Endodermal cell (in vitro differentiated cells): ENCODE measurements around the gene NAPB. TPM values are rescaled to one million over a fixed set of nuclear protein-coding genes. Genes with fewer than 3 reads are reported as not detected.

Experiments
- DNase-seq: peaks from one replicate; pipeline ENCODE4 v3.0.0-alpha.2; 2017
- H3K27ac ChIP-seq: 2 replicates; pipeline ENCODE4 v1.5.1; 2013; ENCODE audit warnings: mild to moderate bottlenecking, low read depth, low read length, moderate library complexity
- H3K27me3 ChIP-seq: 2 replicates; pipeline ENCODE4 v1.6.1; 2013; ENCODE audit warnings: mild to moderate bottlenecking, low read length, moderate library complexity; ENCODE audit not compliant: insufficient read depth, control insufficient read depth, poor library complexity, severe bottlenecking
- H3K36me3 ChIP-seq: 2 replicates; pipeline ENCODE4 v1.7.0; 2013; ENCODE audit warnings: mild to moderate bottlenecking, low read length, moderate library complexity; ENCODE audit not compliant: control insufficient read depth, insufficient read depth
- H3K4me1 ChIP-seq: one replicate; pipeline ENCODE4 v1.7.0; 2013; ENCODE audit warnings: low read length; ENCODE audit not compliant: control insufficient read depth, insufficient read depth
- H3K4me3 ChIP-seq: 2 replicates; pipeline ENCODE4 v1.5.1; 2013; ENCODE audit warnings: mild to moderate bottlenecking, low read length, moderate library complexity
- H3K9ac ChIP-seq: 2 replicates; pipeline ENCODE4 v1.6.1; 2013; ENCODE audit warnings: mild to moderate bottlenecking, low read length, moderate library complexity; ENCODE audit not compliant: poor library complexity, severe bottlenecking; ENCODE audit errors: extremely low read depth
- H3K9me3 ChIP-seq: 2 replicates; pipeline ENCODE4 v1.6.1; 2013; ENCODE audit warnings: mild to moderate bottlenecking, low read length, moderate library complexity; ENCODE audit not compliant: control insufficient read depth
- H3K27ac Mint-ChIP-seq: 2 replicates; pipeline ENCODE4 v1.8.0; 2020; ENCODE audit warnings: mixed read lengths
- H3K27me3 Mint-ChIP-seq: 2 replicates; pipeline ENCODE4 v1.8.0; 2021; ENCODE audit warnings: mild to moderate bottlenecking, mixed read lengths; ENCODE audit not compliant: insufficient read depth
- H3K36me3 Mint-ChIP-seq: 2 replicates; pipeline ENCODE4 v1.8.0; 2020; ENCODE audit warnings: low read depth, mixed read lengths
- H3K4me1 Mint-ChIP-seq: 2 replicates; pipeline ENCODE4 v1.8.0; 2020; ENCODE audit warnings: mixed read lengths
- H3K4me3 Mint-ChIP-seq: 2 replicates; pipeline ENCODE4 v1.8.0; 2020; ENCODE audit warnings: mild to moderate bottlenecking, moderate library complexity, mixed read lengths
- H3K9me3 Mint-ChIP-seq: 2 replicates; pipeline ENCODE4 v1.8.0; 2020; ENCODE audit warnings: mild to moderate bottlenecking, mixed read lengths
- WGBS, 2 experiments: methylation state at CpG; one replicate each; pipeline versions ENCODE4 v1.1.5 to v1.1.7; 2013; ENCODE audit warnings: missing lambda C conversion rate in 2 of 2, mixed read lengths in 1 of 2; ENCODE audit not compliant: insufficient coverage in 1 of 2, insufficient read length in 1 of 2; 5-methylcytosine and 5-hydroxymethylcytosine counted together
- total RNA-seq, 2 donors: library from RNA; stranded (reverse); fragmentation: NEBNext Ultra II Directional in 1 of 2; extraction: Animal tissue kit (Norgen Biotek cat#: 25700) in 1 of 2; gene quantifications; 2 replicates in 1 of 2; 3 replicates in 1 of 2; pipeline ENCODE4 v1.2.1, GENCODE V29; 2021
- TF ChIP-seq, protein P1 (sequence below): fragments of 200-600 bp; sonication (generic); conservative IDR thresholded peaks from 2 replicates; pipeline ENCODE4 v1.5.0; 2021; ENCODE audit warnings: antibody characterized with exemption, mild to moderate bottlenecking

Gene NAPB
- total RNA-seq, 2 donors from 2014 or later: 15.7 to 16.5 TPM

DNA sequence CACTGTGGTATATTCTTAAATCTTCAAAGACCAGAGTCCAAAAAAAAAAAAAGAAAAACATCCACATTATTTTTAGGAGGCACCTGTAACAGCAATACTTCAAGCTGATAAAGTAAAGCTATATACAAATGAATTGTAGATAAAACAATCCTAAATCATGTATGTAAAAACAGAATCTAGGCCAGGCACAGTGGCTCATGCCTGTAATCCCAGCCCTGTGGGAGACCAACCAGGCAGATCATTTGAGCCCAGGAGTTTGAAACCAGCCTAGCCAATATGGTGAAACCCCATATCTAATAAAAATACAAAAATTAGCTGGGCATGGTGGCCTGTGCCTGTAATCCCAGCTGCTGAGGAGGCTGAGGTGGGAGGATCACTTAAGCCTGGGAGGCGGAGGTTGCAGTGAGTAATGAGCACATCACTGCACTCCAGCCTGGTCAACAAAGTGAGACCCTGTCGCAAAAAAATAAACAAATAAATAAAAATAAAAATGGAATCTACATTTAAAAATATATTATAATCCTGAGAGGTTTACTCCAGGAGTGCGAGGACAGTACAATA lies 7.3 kb downstream of the NAPB start:
- H3K9me3 Mint-ChIP-seq: no peaks in the 10 kb centered on the region
- Histone ChIP-seq H3K4me1 (no peaks in the 10 kb centered on the region), H3K9me3 (no peaks in the 10 kb centered on the region), H3K4me3 (no peak overlapping the region), H3K36me3 (no peaks in the 10 kb centered on the region), H3K9ac (no peak overlapping the region), H3K27me3 (no peaks in the 10 kb centered on the region), H3K27ac (no peak overlapping the region)
- DNase-seq: no peak
- H3K27ac Mint-ChIP-seq: no peak overlapping the region
- peaks cover 26% of the 10 kb centered on the region for H3K4me1 Mint-ChIP-seq
- 100% methylated on average over 1 of the region's 3 CpGs; no CpG with 5 or more reads in 1 of the 2 experiments for WGBS, 2 experiments
- H3K27me3 Mint-ChIP-seq: no peaks in the 10 kb centered on the region
- TF ChIP-seq, protein P1, sequence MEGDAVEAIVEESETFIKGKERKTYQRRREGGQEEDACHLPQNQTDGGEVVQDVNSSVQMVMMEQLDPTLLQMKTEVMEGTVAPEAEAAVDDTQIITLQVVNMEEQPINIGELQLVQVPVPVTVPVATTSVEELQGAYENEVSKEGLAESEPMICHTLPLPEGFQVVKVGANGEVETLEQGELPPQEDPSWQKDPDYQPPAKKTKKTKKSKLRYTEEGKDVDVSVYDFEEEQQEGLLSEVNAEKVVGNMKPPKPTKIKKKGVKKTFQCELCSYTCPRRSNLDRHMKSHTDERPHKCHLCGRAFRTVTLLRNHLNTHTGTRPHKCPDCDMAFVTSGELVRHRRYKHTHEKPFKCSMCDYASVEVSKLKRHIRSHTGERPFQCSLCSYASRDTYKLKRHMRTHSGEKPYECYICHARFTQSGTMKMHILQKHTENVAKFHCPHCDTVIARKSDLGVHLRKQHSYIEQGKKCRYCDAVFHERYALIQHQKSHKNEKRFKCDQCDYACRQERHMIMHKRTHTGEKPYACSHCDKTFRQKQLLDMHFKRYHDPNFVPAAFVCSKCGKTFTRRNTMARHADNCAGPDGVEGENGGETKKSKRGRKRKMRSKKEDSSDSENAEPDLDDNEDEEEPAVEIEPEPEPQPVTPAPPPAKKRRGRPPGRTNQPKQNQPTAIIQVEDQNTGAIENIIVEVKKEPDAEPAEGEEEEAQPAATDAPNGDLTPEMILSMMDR: no peak
- H3K36me3 Mint-ChIP-seq: peaks cover 6% of the 10 kb centered on the region
- no peak overlapping the region for H3K4me3 Mint-ChIP-seq

DNA sequence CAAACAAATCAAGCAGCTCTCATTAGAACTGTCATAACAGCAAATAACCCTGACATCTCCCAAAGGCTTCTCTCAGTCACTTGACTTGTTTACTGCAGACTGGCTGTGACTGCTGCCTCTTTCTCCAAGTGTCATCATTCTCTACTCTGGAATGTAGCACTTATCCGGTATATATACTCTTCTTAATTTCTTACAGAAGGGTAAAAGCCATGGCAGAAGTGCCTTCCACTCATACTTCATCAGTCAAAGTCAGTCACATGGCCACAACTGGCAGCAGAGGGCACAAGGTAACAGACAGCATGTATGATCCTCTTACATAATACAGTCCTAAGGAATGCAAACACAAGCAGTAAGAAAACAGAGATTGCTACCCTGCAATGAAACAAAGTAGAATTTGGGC lies 9.3 kb downstream of the NAPB start:
- Mint-ChIP-seq H3K36me3 (peaks cover 6% of the 10 kb centered on the region), H3K9me3 (no peaks in the 10 kb centered on the region), H3K27ac (no peak overlapping the region), H3K27me3 (no peaks in the 10 kb centered on the region), H3K4me3 (no peak overlapping the region), H3K4me1 (peaks cover 21% of the 10 kb centered on the region)
- no peak overlapping the region for H3K27ac ChIP-seq
- H3K4me3 ChIP-seq: no peak overlapping the region
- H3K27me3 ChIP-seq: no peaks in the 10 kb centered on the region
- no peaks in the 10 kb centered on the region for H3K9me3 ChIP-seq
- TF ChIP-seq, protein P1: no peak
- WGBS, 2 experiments: 77 to 100% methylated on average over 1 of the region's 1 CpG
- H3K4me1 ChIP-seq: no peaks in the 10 kb centered on the region
- H3K9ac ChIP-seq: no peak overlapping the region
- H3K36me3 ChIP-seq: no peaks in the 10 kb centered on the region
- no peak for DNase-seq

DNA sequence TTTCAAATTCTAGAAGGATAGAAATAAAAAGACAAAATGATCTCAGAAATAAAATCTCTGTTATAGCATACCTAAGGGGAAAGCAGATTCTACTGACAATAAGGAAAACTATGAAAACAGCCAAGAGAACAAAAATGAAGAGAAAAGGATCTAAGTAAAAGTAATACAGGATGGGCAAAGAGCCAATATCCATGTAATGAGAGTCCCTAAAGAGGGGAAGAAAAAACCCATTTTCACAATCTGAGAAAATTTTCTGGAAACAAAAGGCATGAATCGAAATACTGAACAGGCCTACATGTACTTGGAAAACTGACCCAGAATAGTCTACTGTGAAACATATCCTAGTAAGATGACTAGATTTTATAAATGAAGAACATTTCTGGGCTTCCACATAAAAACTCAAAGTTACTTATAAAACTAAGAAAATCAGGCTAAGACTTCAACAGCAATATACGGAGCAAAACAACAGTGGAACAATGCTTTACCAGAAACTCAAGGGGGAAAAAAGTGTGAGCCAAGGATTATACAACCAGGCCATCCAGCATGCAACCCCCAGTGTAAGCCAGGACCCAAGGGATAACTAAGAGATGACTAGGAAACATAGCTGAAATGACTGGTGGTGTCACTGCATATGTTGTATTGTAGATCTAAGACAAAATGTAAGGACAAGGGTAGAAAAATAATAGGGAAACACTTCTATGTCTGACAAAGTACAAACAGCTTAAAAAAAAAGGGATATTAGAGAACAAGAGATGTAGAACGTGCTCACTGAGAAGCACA lies 10.2 kb downstream of the NAPB start:
- Histone ChIP-seq H3K27me3 (no peaks in the 10 kb centered on the region), H3K9ac (no peak overlapping the region), H3K4me1 (no peaks in the 10 kb centered on the region), H3K27ac (no peak overlapping the region), H3K36me3 (no peaks in the 10 kb centered on the region), H3K4me3 (no peak overlapping the region), H3K9me3 (no peaks in the 10 kb centered on the region)
- Mint-ChIP-seq H3K4me1 (peaks cover 21% of the 10 kb centered on the region), H3K27me3 (no peaks in the 10 kb centered on the region), H3K27ac (no peak overlapping the region), H3K9me3 (no peaks in the 10 kb centered on the region), H3K36me3 (peaks cover 6% of the 10 kb centered on the region), H3K4me3 (no peak overlapping the region)
- DNase-seq: no peak
- WGBS, 2 experiments: 90 to 100% methylated on average over 1 to 3 of the region's 3 CpGs
- TF ChIP-seq, protein P1: no peak
